ENCODE data around the gene ZEB1.
A peak's percentile ranks its signal among the peaks of the same experiment; 100 is the strongest.
"Not testable (repeated sequence)": the region's sequence is repeated elsewhere in the genome, so short reads cannot be mapped to it uniquely, and the experiment has no call there.

GRCh38 chr10:31412397-31412796 lies 93.4 kb downstream of the ZEB1 start:
- not testable (repeated sequence) for TF ChIP-seq ZNF670 (tag by site-specific recombination; IDR thresholded peaks at IDR 0.05; ENCODE audit: low read depth); CTCF (tag by site-specific recombination; IDR thresholded peaks at IDR 0.05); YY1 (tag by site-specific recombination; IDR thresholded peaks at IDR 0.05); ZNF518A (tag by site-specific recombination; conservative IDR thresholded peaks at IDR 0.05; ENCODE audit: low read depth); KLF16 (tag by site-specific recombination; IDR thresholded peaks at IDR 0.05); ZNF223 (tag by site-specific recombination; IDR thresholded peaks at IDR 0.05); ZNF660 (tag by site-specific recombination; IDR thresholded peaks at IDR 0.05); ZSCAN30 (tag by site-specific recombination; IDR thresholded peaks at IDR 0.05); ZNF248 (tag by site-specific recombination; IDR thresholded peaks at IDR 0.05)
- TF ChIP-seq ZNF146 (tag by site-specific recombination; IDR thresholded peaks at IDR 0.05), result peak; percentile 97

Data from HEK293 (cell line).